ENCODE measurements around the gene HSP90AA1.
"Not testable (repeated sequence)": the region's sequence is repeated elsewhere in the genome, so short reads cannot be mapped to it uniquely, and the experiment has no call there.

The HSP90AA1 gene

GRCh38 chr14:102086972-102087761 lies at the start of gene HSP90AA1:
Gene HSP90AA1 (minus strand): TSS chr14:102087044. CDS start chr14:102086378, 666 bp downstream.
- DNase-seq = peak; percentile 98

GRCh38 chr14:102135456-102135855 lies 48.6 kb upstream of the HSP90AA1 start:
- DNase-seq = not testable (repeated sequence)

GRCh38 chr14:102134719-102135118 lies 47.9 kb upstream of the HSP90AA1 start:
- not testable (repeated sequence) for DNase-seq

GRCh38 chr14:102134021-102134420 lies 47.2 kb upstream of the HSP90AA1 start:
- not testable (repeated sequence) for DNase-seq

GRCh38 chr14:102131741-102132140 lies 44.9 kb upstream of the HSP90AA1 start:
- DNase-seq = no peak

- no peak for DNase-seq
Measured at GRCh38 chr14:102126807-102127455, 40.1 kb upstream of the HSP90AA1 start.

- DNase-seq = no peak
Measured at GRCh38 chr14:102125546-102125945, 38.7 kb upstream of the HSP90AA1 start.

GRCh38 chr14:102124419-102124818 lies 37.6 kb upstream of the HSP90AA1 start:
- DNase-seq = no peak

- no peak for DNase-seq
Measured at GRCh38 chr14:102121567-102121966, 34.7 kb upstream of the HSP90AA1 start.

GRCh38 chr14:102120888-102121287 lies 34.0 kb upstream of the HSP90AA1 start:
- DNase-seq = no peak

- no peak for DNase-seq
Measured at GRCh38 chr14:102117852-102118251, 31.0 kb upstream of the HSP90AA1 start.

- DNase-seq = no peak
Measured at GRCh38 chr14:102116361-102117180, 29.7 kb upstream of the HSP90AA1 start.

GRCh38 chr14:102111101-102111500 lies 24.3 kb upstream of the HSP90AA1 start:
- no peak for DNase-seq

- DNase-seq = not testable (repeated sequence)
Measured at GRCh38 chr14:102109332-102109731, 22.5 kb upstream of the HSP90AA1 start.

- no peak for DNase-seq
Measured at GRCh38 chr14:102105369-102105768, 18.5 kb upstream of the HSP90AA1 start.

GRCh38 chr14:102103062-102103695 lies 16.3 kb upstream of the HSP90AA1 start:
- no peak for DNase-seq

- DNase-seq = no peak
Measured at GRCh38 chr14:102097441-102098135, 10.7 kb upstream of the HSP90AA1 start.

GRCh38 chr14:102096569-102097188 lies 9.8 kb upstream of the HSP90AA1 start:
- peak; percentile 95 for DNase-seq

GRCh38 chr14:102095871-102096568 lies 9.2 kb upstream of the HSP90AA1 start:
- no peak for DNase-seq

- DNase-seq = no peak
Measured at GRCh38 chr14:102095231-102095870, 8.5 kb upstream of the HSP90AA1 start.

GRCh38 chr14:102094101-102094500 lies 7.3 kb upstream of the HSP90AA1 start:
- DNase-seq = no peak

All from eye (tissue), 1 donor.